HEK293T (cell line): ENCODE data around the gene PIH1D1.

Experiments
- ARNT ChIP-seq: fragments of 450-650 bp; IDR thresholded peaks from 2 replicates; pipeline ENCODE4 v1.6.1; 2017; ENCODE audit warnings: mild to moderate bottlenecking
- FOXK2 ChIP-seq: fragments of 450-650 bp; IDR thresholded peaks from 2 replicates; pipeline ENCODE4 v1.6.1; 2016; ENCODE audit warnings: mild to moderate bottlenecking
- LEF1 ChIP-seq: fragments of 450-650 bp; IDR thresholded peaks from 2 replicates; pipeline ENCODE4 v1.6.1; 2017; ENCODE audit warnings: mild to moderate bottlenecking, borderline replicate concordance
- ZNF384 ChIP-seq: fragments of 450-650 bp; IDR thresholded peaks from 2 replicates; pipeline ENCODE4 v1.6.1; 2016

- TF ChIP-seq LEF1 (no peak), ZNF384 (no peak), FOXK2 (no peak), ARNT (no peak)
These were observed 16.6 kb downstream of the PIH1D1 start for GRCh38 chr19:49434907-49435583.
